GM12878 (cell line): ENCODE results near the gene LCE1F.

Source experiments
- CHD2 ChIP-seq: IDR thresholded peaks from 2 replicates; pipeline ENCODE4 v1.6.1; 2011; ENCODE audit warnings: low read depth, low read length, improper control_type of control experiment, borderline replicate concordance
- CREM ChIP-seq: IDR thresholded peaks from 2 replicates; pipeline ENCODE4 v1.6.1; 2014; ENCODE audit warnings: antibody characterized with exemption, low read depth
- EZH2 ChIP-seq: IDR thresholded peaks from 2 replicates; pipeline ENCODE4 v1.6.1; 2012; ENCODE audit warnings: low read depth, mild to moderate bottlenecking, control low read depth, inconsistent platforms, low read length, borderline replicate concordance; ENCODE audit not compliant: control insufficient read depth
- HDGF ChIP-seq: fragments of 450-650 bp; IDR thresholded peaks from 2 replicates; pipeline ENCODE4 v1.6.1; 2016; ENCODE audit warnings: antibody characterized with exemption
- IKZF1 ChIP-seq: fragments of 450-650 bp; conservative IDR thresholded peaks from 2 replicates; pipeline ENCODE4 v1.6.1; 2017; ENCODE audit warnings: antibody characterized with exemption, mild to moderate bottlenecking
- JUNB ChIP-seq: IDR thresholded peaks from 2 replicates; pipeline ENCODE4 v1.6.1; 2016; ENCODE audit warnings: antibody characterized with exemption, mild to moderate bottlenecking
- MEF2A ChIP-seq: IDR thresholded peaks from 2 replicates; pipeline ENCODE4 v1.6.1; 2011; ENCODE audit warnings: low read depth, mild to moderate bottlenecking, low read length, moderate library complexity; ENCODE audit not compliant: insufficient read depth
- NFYB ChIP-seq: IDR thresholded peaks from 2 replicates; pipeline ENCODE4 v1.6.1; 2011; ENCODE audit warnings: low read depth, mild to moderate bottlenecking, low read length, improper control_type of control experiment, moderate library complexity; ENCODE audit not compliant: insufficient read depth
- POLR2AphosphoS2 ChIP-seq: IDR thresholded peaks from 2 replicates; pipeline ENCODE4 v1.6.1; 2011; ENCODE audit warnings: low read depth, mild to moderate bottlenecking, low read length, improper control_type of control experiment, moderate library complexity
- SP1 ChIP-seq: IDR thresholded peaks from one replicate; pipeline ENCODE4 v1.6.1; 2011; ENCODE audit warnings: low read depth, low read length
- SUZ12 ChIP-seq: fragments of 200-600 bp; sonication (generic); IDR thresholded peaks from one replicate; pipeline ENCODE4 v1.6.1; 2018; ENCODE audit warnings: antibody characterized with exemption, mild to moderate bottlenecking; ENCODE audit not compliant: unreplicated experiment
- TF ChIP-seq, protein P1 (sequence below): IDR thresholded peaks from 2 replicates; pipeline ENCODE4 v1.6.1; 2012; ENCODE audit warnings: low read depth, low read length, improper control_type of control experiment
- TF ChIP-seq, protein P2 (sequence below), 3 experiments: IDR thresholded peaks in 2 of 3; conservative IDR thresholded peaks in 1 of 3; 2 replicates each; pipeline ENCODE4 v1.5.1; 2011; ENCODE audit warnings: low read depth in 3 of 3, low read length in 3 of 3, mild to moderate bottlenecking in 3 of 3, control low read depth in 2 of 3, moderate library complexity in 2 of 3, inconsistent platforms in 1 of 3, mixed read lengths in 1 of 3; ENCODE audit not compliant: control insufficient read depth in 2 of 3, insufficient read depth in 1 of 3; ENCODE audit errors: extremely low read depth in 1 of 3
- TF ChIP-seq, protein P3 (sequence below): fragments of 450-650 bp; IDR thresholded peaks from 2 replicates; pipeline ENCODE4 v1.6.1; 2017; ENCODE audit warnings: mild to moderate bottlenecking

DNA sequence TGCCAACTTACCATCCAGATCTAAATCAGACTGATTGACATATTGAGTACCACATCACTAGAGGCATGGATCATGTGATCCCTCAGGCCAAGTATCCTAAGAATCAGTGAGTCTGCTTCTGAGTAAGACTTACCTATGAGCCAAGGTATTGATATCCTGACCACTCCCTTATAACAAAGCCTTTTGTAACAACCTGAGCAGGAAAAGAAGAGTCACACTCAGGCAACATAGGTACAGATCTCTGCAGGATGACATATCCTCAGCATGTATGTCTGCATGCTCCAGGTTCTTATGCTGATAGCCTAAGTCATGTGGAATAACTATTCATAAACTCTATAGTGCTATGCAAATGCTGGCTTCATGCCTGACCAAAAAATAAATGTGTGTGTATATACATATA lies 50.0 kb downstream of the LCE1F start:
- TF ChIP-seq JUNB (no peak), NFYB (no peak), SUZ12 (no peak), CREM (no peak), IKZF1 (no peak), MEF2A (no peak), EZH2 (no peak), SP1 (no peak), HDGF (no peak), CHD2 (no peak), POLR2AphosphoS2 (no peak)
- TF ChIP-seq, protein P1, sequence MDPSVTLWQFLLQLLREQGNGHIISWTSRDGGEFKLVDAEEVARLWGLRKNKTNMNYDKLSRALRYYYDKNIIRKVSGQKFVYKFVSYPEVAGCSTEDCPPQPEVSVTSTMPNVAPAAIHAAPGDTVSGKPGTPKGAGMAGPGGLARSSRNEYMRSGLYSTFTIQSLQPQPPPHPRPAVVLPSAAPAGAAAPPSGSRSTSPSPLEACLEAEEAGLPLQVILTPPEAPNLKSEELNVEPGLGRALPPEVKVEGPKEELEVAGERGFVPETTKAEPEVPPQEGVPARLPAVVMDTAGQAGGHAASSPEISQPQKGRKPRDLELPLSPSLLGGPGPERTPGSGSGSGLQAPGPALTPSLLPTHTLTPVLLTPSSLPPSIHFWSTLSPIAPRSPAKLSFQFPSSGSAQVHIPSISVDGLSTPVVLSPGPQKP = no peak
- TF ChIP-seq, protein P2, sequence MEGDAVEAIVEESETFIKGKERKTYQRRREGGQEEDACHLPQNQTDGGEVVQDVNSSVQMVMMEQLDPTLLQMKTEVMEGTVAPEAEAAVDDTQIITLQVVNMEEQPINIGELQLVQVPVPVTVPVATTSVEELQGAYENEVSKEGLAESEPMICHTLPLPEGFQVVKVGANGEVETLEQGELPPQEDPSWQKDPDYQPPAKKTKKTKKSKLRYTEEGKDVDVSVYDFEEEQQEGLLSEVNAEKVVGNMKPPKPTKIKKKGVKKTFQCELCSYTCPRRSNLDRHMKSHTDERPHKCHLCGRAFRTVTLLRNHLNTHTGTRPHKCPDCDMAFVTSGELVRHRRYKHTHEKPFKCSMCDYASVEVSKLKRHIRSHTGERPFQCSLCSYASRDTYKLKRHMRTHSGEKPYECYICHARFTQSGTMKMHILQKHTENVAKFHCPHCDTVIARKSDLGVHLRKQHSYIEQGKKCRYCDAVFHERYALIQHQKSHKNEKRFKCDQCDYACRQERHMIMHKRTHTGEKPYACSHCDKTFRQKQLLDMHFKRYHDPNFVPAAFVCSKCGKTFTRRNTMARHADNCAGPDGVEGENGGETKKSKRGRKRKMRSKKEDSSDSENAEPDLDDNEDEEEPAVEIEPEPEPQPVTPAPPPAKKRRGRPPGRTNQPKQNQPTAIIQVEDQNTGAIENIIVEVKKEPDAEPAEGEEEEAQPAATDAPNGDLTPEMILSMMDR (IDR thresholded peaks at IDR 0.05 in 2 of 3, conservative IDR thresholded peaks at IDR 0.05 in 1 of 3; ENCODE audit: control insufficient read depth in 2 of 3, extremely low read depth in 1 of 3, insufficient read depth in 1 of 3, low read depth in 3 of 3, low read length in 3 of 3) = no peak
- TF ChIP-seq, protein P3, sequence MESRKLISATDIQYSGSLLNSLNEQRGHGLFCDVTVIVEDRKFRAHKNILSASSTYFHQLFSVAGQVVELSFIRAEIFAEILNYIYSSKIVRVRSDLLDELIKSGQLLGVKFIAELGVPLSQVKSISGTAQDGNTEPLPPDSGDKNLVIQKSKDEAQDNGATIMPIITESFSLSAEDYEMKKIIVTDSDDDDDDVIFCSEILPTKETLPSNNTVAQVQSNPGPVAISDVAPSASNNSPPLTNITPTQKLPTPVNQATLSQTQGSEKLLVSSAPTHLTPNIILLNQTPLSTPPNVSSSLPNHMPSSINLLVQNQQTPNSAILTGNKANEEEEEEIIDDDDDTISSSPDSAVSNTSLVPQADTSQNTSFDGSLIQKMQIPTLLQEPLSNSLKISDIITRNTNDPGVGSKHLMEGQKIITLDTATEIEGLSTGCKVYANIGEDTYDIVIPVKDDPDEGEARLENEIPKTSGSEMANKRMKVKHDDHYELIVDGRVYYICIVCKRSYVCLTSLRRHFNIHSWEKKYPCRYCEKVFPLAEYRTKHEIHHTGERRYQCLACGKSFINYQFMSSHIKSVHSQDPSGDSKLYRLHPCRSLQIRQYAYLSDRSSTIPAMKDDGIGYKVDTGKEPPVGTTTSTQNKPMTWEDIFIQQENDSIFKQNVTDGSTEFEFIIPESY = no peak
